Kidney epithelial cell (primary cell): ENCODE data around the gene ABCC4. TPM values are rescaled to one million over a fixed set of nuclear protein-coding genes. Genes with fewer than 3 reads are reported as not detected.
A peak's percentile ranks its signal among the peaks of the same experiment; 100 is the strongest.

Source experiments
- DNase-seq: peaks from one replicate; pipeline ENCODE4 v3.0.0-alpha.2; 2010; ENCODE audit warnings: low read depth
- H3K27me3 ChIP-seq: 2 replicates; pipeline ENCODE4 v1.6.0; 2011; ENCODE audit warnings: low read length; ENCODE audit not compliant: control insufficient read depth, insufficient read depth
- H3K36me3 ChIP-seq: 2 replicates; pipeline ENCODE4 v1.5.1; 2011; ENCODE audit warnings: low read length; ENCODE audit not compliant: control insufficient read depth, insufficient read depth
- H3K4me3 ChIP-seq: 2 replicates; pipeline ENCODE4 v1.5.1; 2011; ENCODE audit warnings: low read depth, mild to moderate bottlenecking, control low read depth, low read length
- CTCF ChIP-seq: IDR thresholded peaks from 2 replicates; pipeline ENCODE4 v1.5.1; 2011; ENCODE audit warnings: mild to moderate bottlenecking, moderate library complexity, low read length, control low read depth, inconsistent platforms; ENCODE audit not compliant: insufficient read depth, poor library complexity, severe bottlenecking
- total RNA-seq: library from RNA; depleted of rRNA; stranded (reverse); fragments of >200 nt; gene quantifications from 2 replicates; pipeline ENCODE4 v1.2.3, GENCODE V29; 2015

The ABCC4 gene
- total RNA-seq, result 17.3 and 18.1 TPM in 2 replicates

DNA sequence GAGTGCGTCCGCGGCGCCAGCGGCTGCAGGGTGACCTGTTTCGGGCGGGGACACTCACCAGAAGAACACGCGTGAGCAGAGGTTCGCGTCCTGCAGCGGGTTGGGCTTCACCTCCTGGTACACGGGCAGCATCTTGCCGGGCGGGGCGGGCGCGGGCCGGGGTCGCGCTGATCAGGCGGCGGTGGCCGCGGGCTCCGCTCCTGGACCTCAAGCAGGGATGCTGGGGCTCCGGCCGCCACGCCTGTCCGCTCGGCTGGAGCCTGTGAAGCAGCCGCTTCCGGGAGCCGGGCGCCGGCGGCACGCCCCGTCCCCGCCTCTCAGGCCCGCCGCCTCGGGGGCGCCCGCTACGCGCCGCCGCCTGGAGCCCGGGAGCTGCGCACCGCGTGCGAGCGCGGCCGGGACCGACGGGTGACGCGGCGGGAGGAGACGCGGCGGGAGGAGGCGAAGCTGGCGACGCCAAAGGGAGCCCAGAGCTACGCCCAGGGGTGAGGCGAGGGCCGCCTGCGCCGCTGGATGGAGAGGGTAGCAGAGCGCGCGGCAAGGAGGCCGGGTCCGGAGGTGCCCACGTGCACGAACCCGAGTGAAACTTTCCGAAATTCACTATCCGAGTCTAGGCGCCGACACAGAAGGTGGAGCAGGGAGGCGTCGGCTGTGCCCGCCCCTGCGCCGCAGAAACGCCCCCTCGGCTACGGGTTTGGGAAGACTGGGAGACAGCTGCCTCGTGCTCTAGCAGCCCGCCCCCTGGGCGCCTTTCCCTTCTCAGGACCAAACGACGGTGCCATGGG, at the start of gene ABCC4:
ABCC4 (minus strand) TSS at position 269 of the 785 bp plus-strand sequence; CDS start at position 132, 137 bp downstream.
- H3K27me3 ChIP-seq, result no peaks in the 10 kb centered on the region
- H3K36me3 ChIP-seq, result no peaks in the 10 kb centered on the region
- no peak for TF ChIP-seq CTCF
- no peak for DNase-seq
- H3K4me3 ChIP-seq, result peak within 1 kb of the TSS; percentile 75

DNA sequence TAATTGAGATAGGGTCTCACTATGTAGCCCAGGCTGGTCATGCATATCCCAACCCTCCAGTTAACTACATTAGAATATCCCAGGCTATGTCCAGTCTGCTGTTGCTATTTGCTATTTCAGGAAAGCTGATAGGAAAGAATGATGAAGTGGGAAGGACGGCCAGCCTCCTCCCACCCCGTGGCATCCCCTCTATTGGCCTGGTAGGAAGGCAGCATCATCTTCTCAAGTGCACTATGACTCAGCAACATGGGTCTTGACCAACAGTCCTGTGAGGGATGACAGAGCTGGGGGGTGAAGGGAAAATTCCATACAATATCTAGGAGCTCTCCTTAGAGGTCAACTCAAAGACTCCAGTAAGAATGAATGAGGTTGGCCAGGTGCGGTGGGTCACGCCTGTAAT, 48.0 kb upstream of the ABCC4 start:
- Histone ChIP-seq H3K4me3 (no peak overlapping the region), H3K36me3 (no peaks in the 10 kb centered on the region), H3K27me3 (no peaks in the 10 kb centered on the region)
- TF ChIP-seq CTCF, result no peak
- DNase-seq, result no peak

DNA sequence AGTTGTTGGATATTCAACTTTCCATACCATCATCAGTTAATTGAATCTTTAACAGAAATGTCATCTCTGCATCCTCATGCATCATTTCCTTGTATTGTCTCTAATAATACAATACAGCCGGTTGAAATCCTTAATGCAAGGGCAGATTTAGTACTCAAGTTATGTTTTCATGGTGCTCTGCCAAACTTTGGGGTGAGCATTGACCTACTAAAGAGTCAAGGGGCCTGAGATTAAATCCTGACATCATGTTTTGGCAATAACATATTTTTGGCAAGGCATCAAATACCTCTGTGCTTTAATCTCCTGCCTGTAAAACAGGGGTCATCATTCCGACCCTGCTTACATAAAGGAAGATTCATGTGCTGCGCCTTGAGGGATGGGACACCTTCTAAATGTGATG, 42.7 kb upstream of the ABCC4 start:
- no peaks in the 10 kb centered on the region for H3K27me3 ChIP-seq
- H3K4me3 ChIP-seq, result no peak overlapping the region
- DNase-seq, result no peak
- no peaks in the 10 kb centered on the region for H3K36me3 ChIP-seq
- no peak for TF ChIP-seq CTCF

GRCh38 chr13:95341441-95341840, 40.2 kb upstream of the ABCC4 start:
- no peaks in the 10 kb centered on the region for H3K27me3 ChIP-seq
- H3K36me3 ChIP-seq, result no peaks in the 10 kb centered on the region
- H3K4me3 ChIP-seq, result no peak overlapping the region
- DNase-seq, result no peak
- no peak for TF ChIP-seq CTCF

GRCh38 chr13:95338905-95339304, 37.7 kb upstream of the ABCC4 start:
- DNase-seq, result no peak
- TF ChIP-seq CTCF, result no peak
- Histone ChIP-seq H3K36me3 (no peaks in the 10 kb centered on the region), H3K4me3 (no peak overlapping the region), H3K27me3 (no peaks in the 10 kb centered on the region)

DNA sequence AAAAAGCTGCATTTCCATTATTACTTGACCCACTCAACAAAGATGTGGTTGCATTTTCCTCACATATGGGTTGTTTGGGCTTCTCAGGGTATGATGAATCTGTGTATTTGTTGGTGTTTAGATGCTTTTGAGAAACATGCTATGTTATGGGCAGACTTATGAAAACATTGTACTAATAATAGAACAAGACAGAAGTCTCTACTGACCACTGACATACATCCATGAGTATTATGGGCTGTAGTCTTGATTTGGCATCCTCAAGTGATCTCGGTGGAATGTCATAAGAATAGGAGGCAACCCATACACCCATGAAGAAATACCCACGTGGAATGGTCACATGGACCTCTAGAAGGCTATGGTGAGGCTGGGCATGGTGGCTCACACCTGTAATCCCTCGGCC, 36.3 kb upstream of the ABCC4 start:
- Histone ChIP-seq H3K27me3 (no peaks in the 10 kb centered on the region), H3K36me3 (no peaks in the 10 kb centered on the region), H3K4me3 (no peak overlapping the region)
- no peak for DNase-seq
- no peak for TF ChIP-seq CTCF
